ENCODE results near the gene CCL27. TPM values are rescaled to one million over a fixed set of nuclear protein-coding genes. Genes with fewer than 3 reads are reported as not detected.
A peak's percentile ranks its signal among the peaks of the same experiment; 100 is the strongest.

Gene CCL27
- total and polyA plus RNA-seq, 8 donors: not detected

GRCh38 chr9:34707130-34707529 is 44.7 kb upstream of the CCL27 start:
- WGBS, 2 donors: 70 to 80% methylated on average over 2 of the region's 2 CpGs
- H3K27me3 ChIP-seq: no peaks in the 10 kb centered on the region
- TF ChIP-seq, protein P1, sequence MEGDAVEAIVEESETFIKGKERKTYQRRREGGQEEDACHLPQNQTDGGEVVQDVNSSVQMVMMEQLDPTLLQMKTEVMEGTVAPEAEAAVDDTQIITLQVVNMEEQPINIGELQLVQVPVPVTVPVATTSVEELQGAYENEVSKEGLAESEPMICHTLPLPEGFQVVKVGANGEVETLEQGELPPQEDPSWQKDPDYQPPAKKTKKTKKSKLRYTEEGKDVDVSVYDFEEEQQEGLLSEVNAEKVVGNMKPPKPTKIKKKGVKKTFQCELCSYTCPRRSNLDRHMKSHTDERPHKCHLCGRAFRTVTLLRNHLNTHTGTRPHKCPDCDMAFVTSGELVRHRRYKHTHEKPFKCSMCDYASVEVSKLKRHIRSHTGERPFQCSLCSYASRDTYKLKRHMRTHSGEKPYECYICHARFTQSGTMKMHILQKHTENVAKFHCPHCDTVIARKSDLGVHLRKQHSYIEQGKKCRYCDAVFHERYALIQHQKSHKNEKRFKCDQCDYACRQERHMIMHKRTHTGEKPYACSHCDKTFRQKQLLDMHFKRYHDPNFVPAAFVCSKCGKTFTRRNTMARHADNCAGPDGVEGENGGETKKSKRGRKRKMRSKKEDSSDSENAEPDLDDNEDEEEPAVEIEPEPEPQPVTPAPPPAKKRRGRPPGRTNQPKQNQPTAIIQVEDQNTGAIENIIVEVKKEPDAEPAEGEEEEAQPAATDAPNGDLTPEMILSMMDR (IDR thresholded peaks at IDR 0.05): no peak
- no peaks in the 10 kb centered on the region for H3K9me3 ChIP-seq
- FAIRE-seq: no peak
- no peak overlapping the region for H3K27ac ChIP-seq
- H3K4me3 ChIP-seq: no peak overlapping the region
- no peak for ATAC-seq
- no peak for DNase-seq
- H3K4me1 ChIP-seq: no peaks in the 10 kb centered on the region
- intact Hi-C loops (cut with DNase I): no loop called here
- H3K36me3 ChIP-seq: no peaks in the 10 kb centered on the region

GRCh38 chr9:34701769-34702736 is 39.6 kb upstream of the CCL27 start:
- intact Hi-C loops (cut with DNase I): no loop called here
- TF ChIP-seq, protein P1 (IDR thresholded peaks at IDR 0.05): peak; percentile 97 to 99 (median 98)
- Histone ChIP-seq H3K9me3 (no peaks in the 10 kb centered on the region), H3K4me3 (peak overlapping the region; percentile 51 to 74 (median 64)), H3K36me3 (no peaks in the 10 kb centered on the region), H3K4me1 (no peaks in the 10 kb centered on the region), H3K27ac (peak overlapping the region in 3 of 4 donors; percentile 22 to 28 (median 26)), H3K27me3 (no peaks in the 10 kb centered on the region)
- peak; percentile 93 to 97 (median 96) for ATAC-seq
- WGBS, 2 donors: 2% methylated on average over 29 to 30 of the region's 30 CpGs
- FAIRE-seq: peak; percentile 5
- DNase-seq: peak; percentile 77 to 96 (median 88)

GRCh38 chr9:34701023-34701768 is 38.7 kb upstream of the CCL27 start:
- WGBS, 2 donors: 8% methylated on average over 41 to 52 of the region's 52 CpGs
- no peaks in the 10 kb centered on the region for H3K36me3 ChIP-seq
- TF ChIP-seq, protein P1 (IDR thresholded peaks at IDR 0.05): peak; percentile 80 to 95 (median 88)
- H3K4me1 ChIP-seq: no peaks in the 10 kb centered on the region
- intact Hi-C loops (cut with DNase I): no loop called here
- peak overlapping the region in 3 of 4 donors; percentile 22 to 28 (median 26) for H3K27ac ChIP-seq
- no peaks in the 10 kb centered on the region for H3K27me3 ChIP-seq
- no peaks in the 10 kb centered on the region for H3K9me3 ChIP-seq
- H3K4me3 ChIP-seq: peak overlapping the region; percentile 51 to 74 (median 64)
- FAIRE-seq (no peak), ATAC-seq (peak; percentile 93 to 96 (median 94)), DNase-seq (peak; percentile 52 to 94 (median 76))

- intact Hi-C loops (cut with DNase I): no loop called here
- ATAC-seq (no peak), FAIRE-seq (no peak), DNase-seq (no peak)
- Histone ChIP-seq H3K4me1 (no peaks in the 10 kb centered on the region), H3K27me3 (no peaks in the 10 kb centered on the region), H3K27ac (no peak overlapping the region), H3K4me3 (no peak overlapping the region), H3K36me3 (no peaks in the 10 kb centered on the region), H3K9me3 (no peaks in the 10 kb centered on the region)
- TF ChIP-seq, protein P1 (IDR thresholded peaks at IDR 0.05): no peak
These were observed 32.4 kb upstream of the CCL27 start for GRCh38 chr9:34694811-34695210.
